K562 (cell line): ENCODE measurements around the gene LBH. TPM values are rescaled to one million over a fixed set of nuclear protein-coding genes. Genes with fewer than 3 reads are reported as not detected.

Experiments used
- ATAC-seq: fragments of 200-7000 bp; cut with Tn5 transposase; 3 replicates; pipeline ENCODE4 v1.9.1; 2020; ENCODE audit warnings: moderate library complexity
- BruUV-seq: library from RNA; stranded (reverse); fragments of 400-500 nt; replicated peaks from 2 replicates; lab custom pipeline; 2021; lab: Mats Ljungman, UMichigan
- CTCF ChIA-PET: fragments of 300-600 bp; formaldehyde crosslinking; extraction: SDS; loops from one replicate; lab custom pipeline; 2021; ENCODE audit warnings: low intra/inter-chr PET ratio; lab: Yijun Ruan, JAX
- POLR2A ChIA-PET: fragments of 300-600, 350-650 bp; sonication (Branson Sonifier 250); formaldehyde crosslinking; extraction: SDS; loops from one replicate; lab custom pipeline; 2021; ENCODE audit warnings: antibody characterized with exemption, inconsistent platforms; lab: Yijun Ruan, JAX
- DNase-seq, 4 experiments: peaks; one replicate each; pipeline versions ENCODE4 v3.0.0 to v3.0.0-alpha.2; 2011 to 2018; ENCODE audit warnings: low spot score in 3 of 4, mixed read lengths in 3 of 4; ENCODE audit errors: extremely low read depth in 1 of 4
- FAIRE-seq: peaks from 2 replicates; lab custom pipeline; 2011; peaks lifted over from hg19 to GRCh38; lab: Jason Lieb, UNC
- H2AFZ ChIP-seq: 2 replicates; pipeline ENCODE4 v1.6.0; 2011; ENCODE audit warnings: low read depth, low read length, control low read depth, inconsistent platforms
- H3K27ac ChIP-seq: fragments of 200-600 bp; 3 replicates; pipeline ENCODE4 v1.8.0; 2011; ENCODE audit warnings: low read depth, mild to moderate bottlenecking, control low read depth, inconsistent platforms, low read length, moderate library complexity, mixed read lengths; ENCODE audit errors: extremely low read depth
- H3K27me3 ChIP-seq, 2 experiments: fragments of 300-600 bp in 1 of 2; 2 replicates in 1 of 2; 3 replicates in 1 of 2; pipeline versions ENCODE4 v1.6.0 to v1.8.0; 2011; ENCODE audit warnings: inconsistent platforms in 2 of 2, low read length in 2 of 2, mild to moderate bottlenecking in 1 of 2, mixed read lengths in 1 of 2, moderate library complexity in 1 of 2; ENCODE audit not compliant: control insufficient read depth in 2 of 2, insufficient read depth in 2 of 2
- H3K36me3 ChIP-seq: fragments of 300-600 bp; 3 replicates; pipeline ENCODE4 v1.8.0; 2011; ENCODE audit warnings: mild to moderate bottlenecking, low read length, inconsistent platforms; ENCODE audit not compliant: control insufficient read depth, insufficient read depth
- H3K4me1 ChIP-seq, 2 experiments: fragments of 200-600 bp in 1 of 2; replicated peaks in 1 of 2; 2 replicates in 1 of 2; 3 replicates in 1 of 2; pipeline versions ENCODE4 v1.5.1 to v1.8.0; 2011; ENCODE audit warnings: inconsistent platforms in 2 of 2, low read length in 2 of 2, mild to moderate bottlenecking in 1 of 2, mixed read lengths in 1 of 2, moderate library complexity in 1 of 2; ENCODE audit not compliant: control insufficient read depth in 2 of 2, insufficient read depth in 2 of 2
- H3K4me2 ChIP-seq: 2 replicates; pipeline ENCODE4 v1.6.1; 2011; ENCODE audit warnings: low read length, control low read depth, inconsistent platforms, mixed read lengths; ENCODE audit not compliant: insufficient read depth
- H3K4me3 ChIP-seq: fragments of 200-600 bp; sonication (generic), shearing (Covaris generic); 2 replicates; pipeline ENCODE4 v1.5.1; 2016; ENCODE audit warnings: control low read depth, inconsistent platforms
- H3K79me2 ChIP-seq: fragments of 200-600 bp; 3 replicates; pipeline ENCODE4 v1.8.0; 2011; ENCODE audit warnings: low read length, inconsistent platforms; ENCODE audit not compliant: control insufficient read depth, insufficient read depth
- H3K9ac ChIP-seq, 2 experiments: 2 replicates each; pipeline versions ENCODE4 v1.6.0 to v1.6.1; 2011; ENCODE audit warnings: low read depth in 2 of 2, low read length in 2 of 2, control low read depth in 1 of 2, inconsistent platforms in 1 of 2, mild to moderate bottlenecking in 1 of 2, mixed read lengths in 1 of 2; ENCODE audit not compliant: insufficient read depth in 1 of 2
- H3K9me1 ChIP-seq: one replicate; pipeline ENCODE4 v1.6.0; 2011; ENCODE audit warnings: inconsistent platforms, mild to moderate bottlenecking, low read length, moderate library complexity; ENCODE audit not compliant: control insufficient read depth, insufficient read depth
- H3K9me3 ChIP-seq: replicated peaks from 2 replicates; pipeline ENCODE4 v1.5.1; 2011; ENCODE audit warnings: low read depth, low read length, inconsistent platforms; ENCODE audit not compliant: control insufficient read depth, insufficient read depth
- H4K20me1 ChIP-seq: replicated peaks from 2 replicates; pipeline ENCODE4 v1.6.1; 2011; ENCODE audit warnings: low read length, inconsistent platforms, mixed read lengths; ENCODE audit not compliant: control insufficient read depth, insufficient read depth
- C11orf30 ChIP-seq: fragments of 450-650 bp; IDR thresholded peaks from 2 replicates; pipeline ENCODE4 v1.6.1; 2016; ENCODE audit warnings: low read depth, mild to moderate bottlenecking
- MAFG ChIP-seq: fragments of 450-650 bp; conservative IDR thresholded peaks from 2 replicates; pipeline ENCODE4 v1.6.1; 2016; ENCODE audit warnings: missing genetic modification characterization, missing compliant biosample characterization
- PREB ChIP-seq: sonication (generic); formaldehyde crosslinking; IDR thresholded peaks from 2 replicates; pipeline ENCODE4 v1.8.1; 2023; ENCODE audit warnings: mild to moderate bottlenecking, missing genetic modification reagents
- TSC22D4 ChIP-seq: fragments of 450-650 bp; IDR thresholded peaks from 2 replicates; pipeline ENCODE4 v1.6.1; 2016; ENCODE audit warnings: missing genetic modification characterization, missing biosample characterization, control low read depth
- WGBS: fragments of 100-300 bp; shearing (Covaris generic); methylation state at CpG from one replicate; pipeline ENCODE4 v1.1.6; 2016; ENCODE audit warnings: low coverage, mixed read lengths; ENCODE audit not compliant: insufficient coverage; ENCODE audit errors: missing lambda C conversion rate; 5-methylcytosine and 5-hydroxymethylcytosine counted together
- in situ Hi-C: fragments of 300-500 bp; cut with MboI; formaldehyde crosslinking; loops from 4 replicates; pipeline ENCODE4 v1.15.0; 2018; ENCODE audit warnings: inconsistent platforms, mixed read lengths
- intact Hi-C: fragments of 100-400 bp; cut with micrococcal nuclease; formaldehyde crosslinking; loops from 2 replicates; pipeline ENCODE4 v1.14.2; 2022
- polyA plus RNA-seq, 8 experiments: library from polyadenylated mRNA; depleted of rRNA in 4 of 8; stranded (reverse) in 5 of 8; unstranded in 3 of 8; fragments of >200 nt; fragmentation: Nextera tagmentation in 2 of 8; fragmentation: Illumina TruSeq in 1 of 8; extraction: Ambion mirVana in 2 of 8; extraction: Trizol in 1 of 8; gene quantifications; 2 replicates each; pipeline versions ENCODE4 v1.2.1 to v1.2.3, GENCODE V29; 2011 to 2014; ENCODE audit warnings: inconsistent platforms in 1 of 8, missing spikeins in 1 of 8
- total RNA-seq, 7 experiments: library from RNA; depleted of rRNA in 6 of 7; stranded (reverse); fragments of >200 nt in 6 of 7; fragmentation: Illumina TruSeq in 2 of 7; extraction: Trizol in 2 of 7; gene quantifications; 2 replicates each; pipeline versions ENCODE4 v1.2.1 to v1.2.3, GENCODE V29; 2011 to 2021; ENCODE audit warnings: low replicate concordance in 1 of 7

Gene LBH
- total and polyA plus RNA-seq, 9 of the 15 experiments (the other 6 are each of a cell fraction or from before 2014, with no cell fraction given) = 3.1 to 13.4 (median 7.4) TPM

- WGBS = 31% methylated on average over 1 of the region's 3 CpGs
- no peak overlapping the region for H3K9ac ChIP-seq
- H3K79me2 ChIP-seq = no peaks in the 10 kb centered on the region; the same call in 2 of the 3 replicates
- no peak overlapping the region for H3K4me2 ChIP-seq
- ATAC-seq = no peak
- no peak for FAIRE-seq
- DNase-seq = no peak
- H3K9me3 ChIP-seq = no peaks in the 10 kb centered on the region
- H3K27ac ChIP-seq = no peak overlapping the region
- intact Hi-C loops (no loop called here), in situ Hi-C loops (no loop called here)
- no TSS peak for BruUV-seq
- H3K4me3 ChIP-seq = no peak overlapping the region
- peaks cover 15 to 20% of the 10 kb centered on the region in 2 experiments; a peak in 4 of 5 replicates for H3K4me1 ChIP-seq
- POLR2A ChIA-PET = interaction anchor here (0.5 to 2.4 kb wide), 4 partner anchors 10 to 34 kb away, joined by 3 to 10 read pairs (median 3); partner anchors contain the start of gene LBH
- peaks cover 3% of the 10 kb centered on the region; the same call in 1 of the 3 replicates for H3K36me3 ChIP-seq
- H4K20me1 ChIP-seq = no peaks in the 10 kb centered on the region
- CTCF ChIA-PET = no interaction called here
- no peak overlapping the region for H2AFZ ChIP-seq
- H3K27me3 ChIP-seq = no peaks in the 10 kb centered on the region
- TF ChIP-seq MAFG (tag) = 0 out of 2 replicates have a peak, but pooled peaks have one; percentile 5
- no peak for TF ChIP-seq PREB (CRISPR knock-in tag)
- TF ChIP-seq C11orf30 = peak; percentile 13; the same call in 1 of the 2 replicates
- TF ChIP-seq, all 486 proteins: peak for 2
- no peaks in the 10 kb centered on the region for H3K9me1 ChIP-seq
Observed at GRCh38 chr2:30243231-30243630, 11.9 kb downstream of the LBH start.

DNA sequence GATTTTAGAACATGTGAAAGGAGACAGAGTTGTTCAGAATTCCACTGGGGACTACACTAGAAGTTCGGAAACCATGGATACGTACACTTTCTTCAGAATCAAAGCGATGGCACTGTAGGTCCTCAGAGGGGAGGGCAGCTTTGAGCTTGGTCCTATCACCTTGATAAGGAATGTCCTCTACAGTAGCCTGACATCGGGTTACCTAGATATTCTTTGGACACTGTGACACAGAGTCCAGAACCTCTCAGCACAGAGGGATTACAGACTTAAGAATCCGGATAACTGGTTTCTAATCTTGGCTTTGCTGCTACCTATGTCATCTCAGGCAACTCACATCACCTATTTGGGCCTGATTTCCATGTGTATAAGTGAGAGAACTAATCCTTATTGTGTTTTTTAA lies 14.0 kb downstream of the LBH start:
- no peaks in the 10 kb centered on the region for H3K27me3 ChIP-seq
- WGBS = 63% methylated on average over 5 of the region's 5 CpGs
- no peak overlapping the region for H2AFZ ChIP-seq
- ChIA-PET POLR2A (interaction anchor here (1.0 to 1.1 kb wide), 2 partner anchors 10 to 13 kb away, joined by 3 to 6 read pairs; no protein-coding TSS in a partner anchor), CTCF (no interaction called here)
- H3K9me3 ChIP-seq = no peaks in the 10 kb centered on the region
- no peak overlapping the region for H3K4me2 ChIP-seq
- H3K9me1 ChIP-seq = no peaks in the 10 kb centered on the region
- no peak overlapping the region for H3K27ac ChIP-seq
- intact Hi-C loops = no loop called here
- no peak overlapping the region for H3K9ac ChIP-seq
- no TSS peak for BruUV-seq
- in situ Hi-C loops = no loop called here
- DNase-seq (no peak), FAIRE-seq (no peak), ATAC-seq (no peak)
- TF ChIP-seq TSC22D4 (tag) = no peak
- peaks cover 3% of the 10 kb centered on the region; the same call in 1 of the 3 replicates for H3K36me3 ChIP-seq
- no peaks in the 10 kb centered on the region for H3K79me2 ChIP-seq
- H3K4me3 ChIP-seq = no peak overlapping the region
- H4K20me1 ChIP-seq = no peaks in the 10 kb centered on the region
- H3K4me1 ChIP-seq = peaks cover 11 to 12% of the 10 kb centered on the region in 2 experiments; a peak in 4 of 5 replicates
